ENCODE results near the gene TMEM248. TPM values are rescaled to one million over a fixed set of nuclear protein-coding genes. Genes with fewer than 3 reads are reported as not detected.
"Not testable (repeated sequence)": the region's sequence is repeated elsewhere in the genome, so short reads cannot be mapped to it uniquely, and the experiment has no call there.

The TMEM248 gene
- total and polyA plus RNA-seq, 2 experiments from 2014 or later = 40.2 to 73.7 TPM

GRCh38 chr7:66884556-66884955 lies 36.5 kb upstream of the TMEM248 start:
- not testable (repeated sequence) for DNase-seq (ENCODE audit: low spot score); H3K4me3 Mint-ChIP-seq; H3K27ac ChIP-seq (ENCODE audit: low read depth); H3K4me1 ChIP-seq (ENCODE audit: insufficient read depth); H3K4me2 ChIP-seq; H3K9me3 Mint-ChIP-seq; H3K4me3 ChIP-seq; H3F3A ChIP-seq (replicated peaks; ENCODE audit: low read depth); H3K9me2 ChIP-seq (ENCODE audit: insufficient read depth); H3K27ac Mint-ChIP-seq; H3K27me3 ChIP-seq (ENCODE audit: insufficient read depth); ATAC-seq; H2AFZ ChIP-seq; H3K27me3 Mint-ChIP-seq (ENCODE audit: insufficient read depth, low read depth, poor library complexity); H4K20me1 ChIP-seq (replicated peaks; ENCODE audit: insufficient read depth); H3K4me1 Mint-ChIP-seq; H3K79me2 ChIP-seq (replicated peaks; ENCODE audit: insufficient read depth); H3K36me3 ChIP-seq (ENCODE audit: insufficient read depth)
- H3K36me3 Mint-ChIP-seq (ENCODE audit: low read depth) = peaks cover 22% of the 10 kb centered on the region

- Histone ChIP-seq H3K4me1 (ENCODE audit: insufficient read depth) (no peaks in the 10 kb centered on the region), H3F3A (replicated peaks; ENCODE audit: low read depth) (no peaks in the 10 kb centered on the region), H3K36me3 (ENCODE audit: insufficient read depth) (peaks cover 3% of the 10 kb centered on the region; the same call in 1 of the 2 replicates), H3K4me3 (no peak overlapping the region), H4K20me1 (replicated peaks; ENCODE audit: insufficient read depth) (no peaks in the 10 kb centered on the region), H2AFZ (no peak overlapping the region), H3K9me2 (ENCODE audit: insufficient read depth) (no peaks in the 10 kb centered on the region), H3K4me2 (no peak overlapping the region), H3K27me3 (ENCODE audit: insufficient read depth) (no peaks in the 10 kb centered on the region), H3K79me2 (replicated peaks; ENCODE audit: insufficient read depth) (no peaks in the 10 kb centered on the region), H3K27ac (ENCODE audit: low read depth) (no peak overlapping the region)
- H3K9me3 Mint-ChIP-seq = no peaks in the 10 kb centered on the region
- ATAC-seq (no peak), DNase-seq (ENCODE audit: low spot score) (no peak)
- peaks cover 22% of the 10 kb centered on the region for H3K36me3 Mint-ChIP-seq (ENCODE audit: low read depth)
- H3K4me3 Mint-ChIP-seq = no peak overlapping the region
- no peak overlapping the region for H3K27ac Mint-ChIP-seq
- H3K27me3 Mint-ChIP-seq (ENCODE audit: insufficient read depth, low read depth, poor library complexity) = peaks cover 2% of the 10 kb centered on the region
- H3K4me1 Mint-ChIP-seq = no peaks in the 10 kb centered on the region
- no peak for TF ChIP-seq POLR2AphosphoS5 (IDR thresholded peaks at IDR 0.05; ENCODE audit: low read depth)
Measured at GRCh38 chr7:66886152-66886551, 34.9 kb upstream of the TMEM248 start.

GRCh38 chr7:66888223-66888622 lies 32.8 kb upstream of the TMEM248 start:
- H2AFZ ChIP-seq; H3K27ac ChIP-seq (ENCODE audit: low read depth); DNase-seq (ENCODE audit: low spot score); H3K4me2 ChIP-seq; H3K4me3 Mint-ChIP-seq; H3K4me1 Mint-ChIP-seq; ATAC-seq; H3K4me3 ChIP-seq; H3K36me3 ChIP-seq (ENCODE audit: insufficient read depth); H3K9me2 ChIP-seq (ENCODE audit: insufficient read depth); H3K4me1 ChIP-seq (ENCODE audit: insufficient read depth); H3K27ac Mint-ChIP-seq; H3K27me3 Mint-ChIP-seq (ENCODE audit: insufficient read depth, low read depth, poor library complexity); H3K79me2 ChIP-seq (replicated peaks; ENCODE audit: insufficient read depth); H3F3A ChIP-seq (replicated peaks; ENCODE audit: low read depth); H3K27me3 ChIP-seq (ENCODE audit: insufficient read depth); H3K9me3 Mint-ChIP-seq; H4K20me1 ChIP-seq (replicated peaks; ENCODE audit: insufficient read depth): not testable (repeated sequence)
- peaks cover 23% of the 10 kb centered on the region for H3K36me3 Mint-ChIP-seq (ENCODE audit: low read depth)

GRCh38 chr7:66894463-66895080 lies 26.5 kb upstream of the TMEM248 start:
- DNase-seq (ENCODE audit: low spot score) = peak; percentile 81
- Mint-ChIP-seq H3K36me3 (ENCODE audit: low read depth) (peaks cover 16% of the 10 kb centered on the region), H3K9me3 (no peaks in the 10 kb centered on the region), H3K27ac (no peak overlapping the region), H3K4me1 (peaks cover 3% of the 10 kb centered on the region; the same call in 2 of the 3 replicates), H3K27me3 (ENCODE audit: insufficient read depth, low read depth, poor library complexity) (peaks cover 2% of the 10 kb centered on the region), H3K4me3 (no peak overlapping the region; the same call in 2 of the 3 replicates)
- peak; percentile 95 for ATAC-seq
- no peak overlapping the region for H3K4me2 ChIP-seq
- H3K36me3 ChIP-seq (ENCODE audit: insufficient read depth) = no peaks in the 10 kb centered on the region
- H4K20me1 ChIP-seq (replicated peaks; ENCODE audit: insufficient read depth) = no peaks in the 10 kb centered on the region
- H3K9me2 ChIP-seq (ENCODE audit: insufficient read depth) = no peaks in the 10 kb centered on the region
- H3K4me1 ChIP-seq (ENCODE audit: insufficient read depth) = no peaks in the 10 kb centered on the region
- no peak overlapping the region for H3K4me3 ChIP-seq
- no peak overlapping the region for H2AFZ ChIP-seq
- no peaks in the 10 kb centered on the region for H3K79me2 ChIP-seq (replicated peaks; ENCODE audit: insufficient read depth)
- no peaks in the 10 kb centered on the region for H3F3A ChIP-seq (replicated peaks; ENCODE audit: low read depth)
- no peaks in the 10 kb centered on the region for H3K27me3 ChIP-seq (ENCODE audit: insufficient read depth)
- no peak overlapping the region for H3K27ac ChIP-seq (ENCODE audit: low read depth)
- TF ChIP-seq POLR2AphosphoS5 (IDR thresholded peaks at IDR 0.05; ENCODE audit: low read depth) = no peak
- TF ChIP-seq REST (IDR thresholded peaks at IDR 0.05; ENCODE audit: unreplicated experiment) = peak; percentile 82
